HCT116 (cell line): ENCODE results near the gene TSPOAP1. TPM values are rescaled to one million over a fixed set of nuclear protein-coding genes. Genes with fewer than 3 reads are reported as not detected.

Source experiments
- ATAC-seq: fragments of 200-7000 bp; cut with Tn5 transposase; 2 replicates; pipeline ENCODE4 v1.9.1; 2020; ENCODE audit warnings: mild to moderate bottlenecking, moderate library complexity
- BruUV-seq: library from RNA; stranded (reverse); fragments of 400-500 nt; replicated peaks from 2 replicates; lab custom pipeline; 2021; lab: Mats Ljungman, UMichigan
- CTCF ChIA-PET: fragments of 300-600 bp; sonication (Branson Sonifier 250); formaldehyde crosslinking; loops from one replicate; lab custom pipeline; 2021; ENCODE audit warnings: antibody characterized with exemption; lab: Charles Lee
- POLR2A ChIA-PET: fragments of 300-600, 350-600 bp; sonication (Branson Sonifier 250); formaldehyde crosslinking; loops from one replicate; lab custom pipeline; 2021; ENCODE audit warnings: antibody characterized with exemption; lab: Charles Lee
- RAD21 ChIA-PET, 2 experiments: fragments of 300-600 bp; sonication (Branson Sonifier 250); formaldehyde crosslinking; loops; one replicate each; lab custom pipeline; 2023; ENCODE audit warnings: low total read pairs in 2 of 2; ENCODE audit not compliant: uncharacterized antibody in 2 of 2, unreplicated experiment in 2 of 2, low non-redundant PET in 1 of 2; lab: Charles Lee
- DNase-seq: peaks from one replicate; pipeline ENCODE4 v3.0.0-alpha.2; 2010; ENCODE audit warnings: low read depth, low spot score
- H2AFZ ChIP-seq: fragments of 200-600 bp; shearing (Covaris generic), sonication (generic); 2 replicates; pipeline ENCODE4 v1.6.1; 2017; ENCODE audit warnings: low read depth, mixed run types, mixed read lengths, antibody characterized with exemption, low read length; ENCODE audit not compliant: poor library complexity, severe bottlenecking
- H3K27ac ChIP-seq: 2 replicates; pipeline ENCODE4 v1.5.1; 2012; ENCODE audit warnings: low read depth, low read length
- H3K27me3 ChIP-seq: fragments of 200-600 bp; sonication (generic); 2 replicates; pipeline ENCODE4 v1.6.1; 2016; ENCODE audit warnings: mixed run types, low read length, mixed read lengths; ENCODE audit not compliant: insufficient read depth
- H3K36me3 ChIP-seq, 2 experiments: fragments of 200-500 bp in 1 of 2; fragments of 200-600 bp in 1 of 2; sonication (Bioruptor generic) in 1 of 2; sonication (generic) in 1 of 2; 2 replicates each; pipeline versions ENCODE4 v1.5.1 to v1.6.1; 2014 to 2016; ENCODE audit warnings: low read length in 2 of 2, inconsistent platforms in 1 of 2, mixed read lengths in 1 of 2, mixed run types in 1 of 2; ENCODE audit not compliant: insufficient read depth in 2 of 2, control insufficient read depth in 1 of 2
- H3K4me1 ChIP-seq, 2 experiments: fragments of 200-600 bp in 1 of 2; sonication (generic) in 1 of 2; 2 replicates each; pipeline versions ENCODE4 v1.5.1 to v1.6.1; 2012 to 2017; ENCODE audit warnings: low read length in 2 of 2, inconsistent platforms in 1 of 2, mild to moderate bottlenecking in 1 of 2, mixed read lengths in 1 of 2, mixed run types in 1 of 2, moderate library complexity in 1 of 2; ENCODE audit not compliant: insufficient read depth in 2 of 2, control insufficient read depth in 1 of 2
- H3K4me2 ChIP-seq: fragments of 200-600 bp; sonication (generic); 2 replicates; pipeline ENCODE4 v1.6.1; 2017; ENCODE audit warnings: mixed run types, low read length, mixed read lengths
- H3K4me3 ChIP-seq, 2 experiments: fragments of 200-600 bp in 1 of 2; sonication (generic) in 1 of 2; replicated peaks in 1 of 2; 2 replicates each; pipeline ENCODE4 v1.5.1; 2011 to 2016; ENCODE audit warnings: low read length in 2 of 2, control low read depth in 1 of 2, low read depth in 1 of 2, mild to moderate bottlenecking in 1 of 2, mixed read lengths in 1 of 2, mixed run types in 1 of 2
- H3K79me2 ChIP-seq: fragments of 200-600 bp; sonication (generic); 2 replicates; pipeline ENCODE4 v1.6.1; 2017; ENCODE audit warnings: mild to moderate bottlenecking, mixed run types, low read length, moderate library complexity, mixed read lengths; ENCODE audit not compliant: insufficient read depth
- H3K9ac ChIP-seq: fragments of 200-600 bp; sonication (generic); 2 replicates; pipeline ENCODE4 v1.6.1; 2016; ENCODE audit warnings: low read length, mixed read lengths
- H3K9me2 ChIP-seq: fragments of 200-600 bp; sonication (generic), shearing (Covaris generic); 2 replicates; pipeline ENCODE4 v1.6.1; 2017; ENCODE audit warnings: mixed run types, mild to moderate bottlenecking, moderate library complexity; ENCODE audit not compliant: insufficient read depth
- H3K9me3 ChIP-seq, 2 experiments: fragments of 200-500 bp in 1 of 2; fragments of 200-600 bp in 1 of 2; sonication (Bioruptor generic) in 1 of 2; sonication (generic) in 1 of 2; 2 replicates each; pipeline ENCODE4 v1.6.1; 2014 to 2017; ENCODE audit warnings: low read length in 2 of 2, mixed read lengths in 2 of 2, inconsistent platforms in 1 of 2, low read depth in 1 of 2, mild to moderate bottlenecking in 1 of 2, mixed run types in 1 of 2, moderate library complexity in 1 of 2; ENCODE audit not compliant: control insufficient read depth in 1 of 2, insufficient read depth in 1 of 2
- H4K20me1 ChIP-seq: fragments of 200-600 bp; sonication (generic), shearing (Covaris generic); 2 replicates; pipeline ENCODE4 v1.6.1; 2017; ENCODE audit warnings: mixed run types, mild to moderate bottlenecking, moderate library complexity; ENCODE audit not compliant: insufficient read depth
- CBX3 ChIP-seq: IDR thresholded peaks from 2 replicates; pipeline ENCODE4 v1.6.1; 2012; ENCODE audit warnings: low read depth
- CEBPB ChIP-seq: IDR thresholded peaks from 2 replicates; pipeline ENCODE4 v1.6.1; 2012; ENCODE audit warnings: low read depth
- EGR1 ChIP-seq: IDR thresholded peaks from 2 replicates; pipeline ENCODE4 v1.6.1; 2012; ENCODE audit warnings: low read depth
- ELF1 ChIP-seq: IDR thresholded peaks from 2 replicates; pipeline ENCODE4 v1.6.1; 2012; ENCODE audit warnings: low read depth, borderline replicate concordance
- EZH2 ChIP-seq: fragments of 200-600 bp; sonication (generic); IDR thresholded peaks from 2 replicates; pipeline ENCODE4 v1.6.1; 2017; ENCODE audit warnings: antibody characterized with exemption, mixed run types
- EZH2phosphoT487 ChIP-seq: fragments of 200-600 bp; IDR thresholded peaks from 2 replicates; pipeline ENCODE4 v1.6.1; 2018; ENCODE audit warnings: antibody characterized with exemption, borderline replicate concordance
- JUND ChIP-seq: IDR thresholded peaks from 2 replicates; pipeline ENCODE4 v1.6.1; 2012
- RAD21 ChIP-seq: IDR thresholded peaks from 2 replicates; pipeline ENCODE4 v1.6.1; 2012; ENCODE audit warnings: low read depth, mild to moderate bottlenecking
- SIN3A ChIP-seq: IDR thresholded peaks from 2 replicates; pipeline ENCODE4 v1.6.1; 2012; ENCODE audit warnings: low read depth
- SP1 ChIP-seq: IDR thresholded peaks from 2 replicates; pipeline ENCODE4 v1.6.1; 2012; ENCODE audit warnings: low read depth
- SRF ChIP-seq: IDR thresholded peaks from 2 replicates; pipeline ENCODE4 v1.6.1; 2012; ENCODE audit warnings: low read depth
- YY1 ChIP-seq: IDR thresholded peaks from 2 replicates; pipeline ENCODE4 v1.6.1; 2011; ENCODE audit warnings: low read length, low read depth, moderate library complexity, mild to moderate bottlenecking; ENCODE audit not compliant: insufficient replicate concordance; ENCODE audit errors: extremely low read depth
- intact Hi-C: fragments of 100-400 bp; cut with micrococcal nuclease; formaldehyde crosslinking; loops from 2 replicates; pipeline ENCODE4 v1.10.0; 2022
- total RNA-seq: library from RNA; stranded (reverse); gene quantifications from one replicate; pipeline ENCODE4 v1.2.1, GENCODE V29; 2021; ENCODE audit not compliant: unreplicated experiment
- TF ChIP-seq, protein P1 (sequence below): IDR thresholded peaks from 2 replicates; pipeline ENCODE4 v1.6.1; 2012
- TF ChIP-seq, protein P2 (sequence below): IDR thresholded peaks from 2 replicates; pipeline ENCODE4 v1.6.1; 2012; ENCODE audit warnings: low read depth
- TF ChIP-seq, protein P3 (sequence below), 3 experiments: fragments of 200-600 bp in 1 of 3; sonication (generic) in 1 of 3; IDR thresholded peaks in 2 of 3; conservative IDR thresholded peaks in 1 of 3; 2 replicates each; pipeline ENCODE4 v1.5.1; 2012 to 2017; ENCODE audit warnings: low read depth in 2 of 3, low read length in 2 of 3, antibody characterized with exemption in 1 of 3, borderline replicate concordance in 1 of 3, control low read depth in 1 of 3, mild to moderate bottlenecking in 1 of 3, mixed read lengths in 1 of 3, mixed run types in 1 of 3, moderate library complexity in 1 of 3; ENCODE audit not compliant: insufficient read depth in 1 of 3

TSPOAP1 gene
- total RNA-seq, 1 experiment from 2014 or later, result 0.27 TPM

DNA sequence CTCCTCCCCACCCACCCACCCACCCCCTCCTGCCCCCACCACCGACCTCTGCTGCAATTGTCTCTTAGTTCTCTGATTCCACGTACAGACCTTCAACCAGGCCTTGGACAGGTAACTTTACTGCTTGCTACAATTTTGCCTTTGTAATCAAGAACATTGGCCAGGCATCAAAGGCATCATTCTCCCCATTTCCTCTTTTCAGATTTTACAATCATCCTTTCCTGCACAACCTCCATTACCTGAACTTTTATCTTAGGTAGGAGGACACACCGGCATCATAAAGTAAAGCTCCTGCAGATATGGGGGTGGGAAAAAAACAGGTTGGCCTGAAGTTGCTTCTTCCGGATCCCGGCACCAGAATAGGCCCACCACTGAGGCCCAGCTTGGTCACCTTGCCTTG lies 49.1 kb upstream of the TSPOAP1 start:
- no TSS peak for BruUV-seq
- Histone ChIP-seq H3K79me2 (peaks cover 89% of the 10 kb centered on the region), H3K4me3 (no peak overlapping the region), H3K9me3 (no peaks in the 10 kb centered on the region), H3K9me2 (no peaks in the 10 kb centered on the region), H3K27ac (peak overlapping the region; percentile 48), H3K9ac (no peak overlapping the region), H3K4me2 (peak overlapping the region; percentile 40), H3K27me3 (no peaks in the 10 kb centered on the region), H3K4me1 (peaks cover 68% of the 10 kb centered on the region in 2 experiments), H3K36me3 (peaks cover 0 to 10% of the 10 kb centered on the region in 2 experiments; a peak in 2 of 4 replicates), H4K20me1 (no peaks in the 10 kb centered on the region), H2AFZ (no peak overlapping the region)
- ChIA-PET CTCF (interaction anchor here (2.2 kb wide), 1 partner anchor 40 kb away, joined by 6 read pairs; the partner anchor contains the start of gene RNF43), POLR2A (interaction anchor here (1.2 to 4.0 kb wide), 3 partner anchors 8 to 40 kb away, joined by 3 to 17 read pairs (median 4); partner anchors contain the start of genes RNF43 and SUPT4H1), RAD21 (no interaction called here)
- ATAC-seq (no peak; the same call in 1 of the 2 replicates), DNase-seq (no peak)
- TF ChIP-seq YY1, result no peak
- TF ChIP-seq EZH2, result no peak
- no peak for TF ChIP-seq SRF
- TF ChIP-seq EGR1, result no peak
- intact Hi-C loops, result no loop called here

DNA sequence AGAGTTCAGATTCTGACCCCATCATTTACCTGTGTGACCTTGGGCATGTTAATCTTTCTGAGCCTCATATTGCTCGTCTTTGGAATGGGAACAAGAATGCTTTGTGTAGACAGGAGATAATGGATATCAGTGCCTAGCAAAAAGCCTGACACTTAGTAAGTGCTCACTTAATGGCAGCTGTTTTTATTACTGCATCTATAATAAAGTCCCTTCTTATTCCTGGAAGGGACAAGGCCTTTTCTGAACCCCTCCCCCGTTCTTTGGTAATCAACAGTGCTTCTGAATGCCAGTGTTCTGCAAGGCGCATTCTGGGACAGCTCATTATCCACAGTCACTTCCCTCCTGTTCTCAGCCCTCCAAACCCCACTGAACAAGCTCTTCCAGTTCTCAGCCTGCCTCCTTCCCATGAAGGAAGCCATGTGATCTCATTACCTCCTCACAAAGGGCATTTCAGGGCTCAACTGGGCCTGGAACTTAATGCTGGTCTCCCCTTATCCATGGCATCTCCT lies 48.6 kb upstream of the TSPOAP1 start:
- Histone ChIP-seq H3K27ac (peak overlapping the region; percentile 23; the same call in 1 of the 2 replicates), H3K4me3 (peak overlapping the region in 1 of 2 experiments; percentile 10; a peak in 1 of 4 replicates), H3K36me3 (peaks cover 0 to 12% of the 10 kb centered on the region in 2 experiments; a peak in 2 of 4 replicates), H3K9ac (0 out of 2 replicates have a peak overlapping the region, but pooled peaks have one; percentile 1), H3K9me3 (no peaks in the 10 kb centered on the region), H4K20me1 (no peaks in the 10 kb centered on the region), H2AFZ (no peak overlapping the region), H3K9me2 (no peaks in the 10 kb centered on the region), H3K4me1 (peaks cover 62 to 63% of the 10 kb centered on the region in 2 experiments), H3K79me2 (peaks cover 89% of the 10 kb centered on the region), H3K27me3 (no peaks in the 10 kb centered on the region), H3K4me2 (peak overlapping the region; percentile 44)
- RAD21 ChIA-PET, result no interaction called here
- peak; percentile 56 for ATAC-seq
- intact Hi-C loops, result no loop called here
- DNase-seq, result peak; percentile 49
- CTCF ChIA-PET, result interaction anchor here (2.2 kb wide), 1 partner anchor 41 kb away, joined by 6 read pairs; the partner anchor contains the start of gene RNF43
- POLR2A ChIA-PET, result interaction anchor here (2.0 to 4.0 kb wide), 2 partner anchors 25 to 40 kb away, joined by 4 to 17 read pairs; partner anchors contain the start of genes RNF43 and SUPT4H1
- no TSS peak for BruUV-seq
- TF ChIP-seq, protein P1, sequence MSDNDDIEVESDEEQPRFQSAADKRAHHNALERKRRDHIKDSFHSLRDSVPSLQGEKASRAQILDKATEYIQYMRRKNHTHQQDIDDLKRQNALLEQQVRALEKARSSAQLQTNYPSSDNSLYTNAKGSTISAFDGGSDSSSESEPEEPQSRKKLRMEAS, result peak; percentile 83
- TF ChIP-seq EZH2phosphoT487 (no peak), EGR1 (no peak), RAD21 (0 out of 2 replicates have a peak, but pooled peaks have one; percentile 10), CEBPB (peak; percentile 12; the same call in 1 of the 2 replicates), JUND (no peak), SIN3A (peak; percentile 10; the same call in 1 of the 2 replicates), ELF1 (no peak), CBX3 (peak; percentile 49; the same call in 1 of the 2 replicates), SP1 (peak; percentile 77)
- TF ChIP-seq, protein P2, sequence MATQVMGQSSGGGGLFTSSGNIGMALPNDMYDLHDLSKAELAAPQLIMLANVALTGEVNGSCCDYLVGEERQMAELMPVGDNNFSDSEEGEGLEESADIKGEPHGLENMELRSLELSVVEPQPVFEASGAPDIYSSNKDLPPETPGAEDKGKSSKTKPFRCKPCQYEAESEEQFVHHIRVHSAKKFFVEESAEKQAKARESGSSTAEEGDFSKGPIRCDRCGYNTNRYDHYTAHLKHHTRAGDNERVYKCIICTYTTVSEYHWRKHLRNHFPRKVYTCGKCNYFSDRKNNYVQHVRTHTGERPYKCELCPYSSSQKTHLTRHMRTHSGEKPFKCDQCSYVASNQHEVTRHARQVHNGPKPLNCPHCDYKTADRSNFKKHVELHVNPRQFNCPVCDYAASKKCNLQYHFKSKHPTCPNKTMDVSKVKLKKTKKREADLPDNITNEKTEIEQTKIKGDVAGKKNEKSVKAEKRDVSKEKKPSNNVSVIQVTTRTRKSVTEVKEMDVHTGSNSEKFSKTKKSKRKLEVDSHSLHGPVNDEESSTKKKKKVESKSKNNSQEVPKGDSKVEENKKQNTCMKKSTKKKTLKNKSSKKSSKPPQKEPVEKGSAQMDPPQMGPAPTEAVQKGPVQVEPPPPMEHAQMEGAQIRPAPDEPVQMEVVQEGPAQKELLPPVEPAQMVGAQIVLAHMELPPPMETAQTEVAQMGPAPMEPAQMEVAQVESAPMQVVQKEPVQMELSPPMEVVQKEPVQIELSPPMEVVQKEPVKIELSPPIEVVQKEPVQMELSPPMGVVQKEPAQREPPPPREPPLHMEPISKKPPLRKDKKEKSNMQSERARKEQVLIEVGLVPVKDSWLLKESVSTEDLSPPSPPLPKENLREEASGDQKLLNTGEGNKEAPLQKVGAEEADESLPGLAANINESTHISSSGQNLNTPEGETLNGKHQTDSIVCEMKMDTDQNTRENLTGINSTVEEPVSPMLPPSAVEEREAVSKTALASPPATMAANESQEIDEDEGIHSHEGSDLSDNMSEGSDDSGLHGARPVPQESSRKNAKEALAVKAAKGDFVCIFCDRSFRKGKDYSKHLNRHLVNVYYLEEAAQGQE, result no peak
- TF ChIP-seq, protein P3, sequence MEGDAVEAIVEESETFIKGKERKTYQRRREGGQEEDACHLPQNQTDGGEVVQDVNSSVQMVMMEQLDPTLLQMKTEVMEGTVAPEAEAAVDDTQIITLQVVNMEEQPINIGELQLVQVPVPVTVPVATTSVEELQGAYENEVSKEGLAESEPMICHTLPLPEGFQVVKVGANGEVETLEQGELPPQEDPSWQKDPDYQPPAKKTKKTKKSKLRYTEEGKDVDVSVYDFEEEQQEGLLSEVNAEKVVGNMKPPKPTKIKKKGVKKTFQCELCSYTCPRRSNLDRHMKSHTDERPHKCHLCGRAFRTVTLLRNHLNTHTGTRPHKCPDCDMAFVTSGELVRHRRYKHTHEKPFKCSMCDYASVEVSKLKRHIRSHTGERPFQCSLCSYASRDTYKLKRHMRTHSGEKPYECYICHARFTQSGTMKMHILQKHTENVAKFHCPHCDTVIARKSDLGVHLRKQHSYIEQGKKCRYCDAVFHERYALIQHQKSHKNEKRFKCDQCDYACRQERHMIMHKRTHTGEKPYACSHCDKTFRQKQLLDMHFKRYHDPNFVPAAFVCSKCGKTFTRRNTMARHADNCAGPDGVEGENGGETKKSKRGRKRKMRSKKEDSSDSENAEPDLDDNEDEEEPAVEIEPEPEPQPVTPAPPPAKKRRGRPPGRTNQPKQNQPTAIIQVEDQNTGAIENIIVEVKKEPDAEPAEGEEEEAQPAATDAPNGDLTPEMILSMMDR (IDR thresholded peaks at IDR 0.05 in 2 of 3, conservative IDR thresholded peaks at IDR 0.05 in 1 of 3; ENCODE audit: borderline replicate concordance in 1 of 3, insufficient read depth in 1 of 3, low read depth in 2 of 3, low read length in 2 of 3), result no peak
